A673 (cell line): ENCODE data around the gene GAGE12C.
"Not testable (repeated sequence)": the region's sequence is repeated elsewhere in the genome, so short reads cannot be mapped to it uniquely, and the experiment has no call there.

Source experiments
- CTCF ChIP-seq: fragments of 300-800, 200-600 bp; sonication (generic); conservative IDR thresholded peaks from 2 replicates; pipeline ENCODE4 v1.5.1; 2017; ENCODE audit warnings: low read depth, mild to moderate bottlenecking, antibody characterized with exemption, low read length, moderate library complexity, mixed read lengths
- EZH2 ChIP-seq: fragments of 200-600 bp; sonication (generic); IDR thresholded peaks from 2 replicates; pipeline ENCODE4 v1.6.1; 2017; ENCODE audit warnings: borderline replicate concordance, low read depth, mild to moderate bottlenecking, mixed read lengths, antibody characterized with exemption, low read length; ENCODE audit not compliant: poor library complexity, severe bottlenecking

DNA sequence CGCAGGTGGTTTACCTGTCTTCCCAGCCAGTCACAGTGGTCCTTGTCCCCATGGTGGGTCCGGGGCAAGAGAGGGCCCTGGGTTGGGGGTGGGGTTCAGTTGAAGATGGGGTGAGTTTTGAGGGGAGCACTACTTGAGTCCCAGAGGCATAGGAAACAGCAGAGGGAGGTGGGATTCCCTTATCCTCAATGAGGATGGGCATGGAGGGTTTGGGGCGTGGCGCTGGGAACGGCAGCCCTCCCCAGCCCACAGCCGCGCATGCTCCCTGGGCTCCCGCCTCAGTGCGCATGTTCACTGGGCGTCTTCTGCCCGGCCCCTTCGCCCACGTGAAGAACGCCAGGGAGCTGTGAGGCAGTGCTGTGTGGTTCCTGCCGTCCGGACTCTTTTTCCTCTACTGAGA, 9.5 kb downstream of the GAGE12C start, which contains the start of gene GAGE12D:
- TF ChIP-seq CTCF, EZH2: not testable (repeated sequence)
